SK-N-SH (cell line): ENCODE measurements around the gene PRPF6.

ENCODE experiments used
- CHD2 ChIP-seq: fragments of 150-350 bp; IDR thresholded peaks from 2 replicates; pipeline ENCODE4 v1.6.1; 2018; ENCODE audit warnings: low read length; ENCODE audit not compliant: partially characterized antibody
- CTCF ChIP-seq: fragments of 200-600 bp; sonication (generic); IDR thresholded peaks from 2 replicates; pipeline ENCODE4 v1.6.1; 2017; ENCODE audit warnings: antibody characterized with exemption, mild to moderate bottlenecking, moderate library complexity
- EP300 ChIP-seq, 2 experiments: IDR thresholded peaks; 2 replicates each; pipeline versions ENCODE4 v1.4.0 to v1.6.1; 2012; ENCODE audit warnings: borderline replicate concordance in 1 of 2, low read depth in 1 of 2, low read length in 1 of 2
- JUND ChIP-seq: IDR thresholded peaks from 2 replicates; pipeline ENCODE4 v1.4.0; 2012
- MAX ChIP-seq: IDR thresholded peaks from 2 replicates; pipeline ENCODE4 v1.4.0; 2012; ENCODE audit warnings: low read depth
- NRF1 ChIP-seq: IDR thresholded peaks from 2 replicates; pipeline ENCODE4 v1.6.1; 2012; ENCODE audit warnings: low read depth, mild to moderate bottlenecking, low read length
- POLR2AphosphoS5 ChIP-seq: IDR thresholded peaks from 2 replicates; pipeline ENCODE4 v1.6.1; 2012; ENCODE audit warnings: low read depth, low read length
- REST ChIP-seq: IDR thresholded peaks from 2 replicates; pipeline ENCODE4 v1.6.1; 2012; ENCODE audit warnings: mild to moderate bottlenecking, low read depth, low read length, moderate library complexity
- RFX5 ChIP-seq: IDR thresholded peaks from 2 replicates; pipeline ENCODE4 v1.6.1; 2012; ENCODE audit warnings: mild to moderate bottlenecking, improper control_type of control experiment, low read length
- RXRA ChIP-seq: IDR thresholded peaks from 2 replicates; pipeline ENCODE4 v1.4.0; 2012; ENCODE audit warnings: low read depth, mild to moderate bottlenecking, borderline replicate concordance
- SMC3 ChIP-seq: IDR thresholded peaks from 2 replicates; pipeline ENCODE4 v1.6.1; 2012; ENCODE audit warnings: low read depth, low read length, improper control_type of control experiment
- USF2 ChIP-seq: fragments of 150-350 bp; IDR thresholded peaks from 2 replicates; pipeline ENCODE4 v1.6.1; 2017; ENCODE audit warnings: antibody characterized with exemption, low read length, low read depth, borderline replicate concordance
- ZBTB33 ChIP-seq: IDR thresholded peaks from 2 replicates; pipeline ENCODE4 v1.4.0; 2012; ENCODE audit warnings: low read depth, borderline replicate concordance

GRCh38 chr20:64035933-64036345, 55.0 kb downstream of the PRPF6 start, which contains the start of gene C20orf204:
- no peak for TF ChIP-seq CTCF
- no peak for TF ChIP-seq JUND
- no peak for TF ChIP-seq USF2
- no peak for TF ChIP-seq REST
- no peak for TF ChIP-seq NRF1
- TF ChIP-seq SMC3: no peak
- no peak for TF ChIP-seq RFX5
- no peak for TF ChIP-seq RXRA
- TF ChIP-seq EP300 (IDR thresholded peaks at IDR 0.05; ENCODE audit: borderline replicate concordance in 1 of 2, low read depth in 1 of 2, low read length in 1 of 2): no peak
- no peak for TF ChIP-seq POLR2AphosphoS5
- no peak for TF ChIP-seq MAX
- TF ChIP-seq CHD2: no peak
- no peak for TF ChIP-seq ZBTB33
